ENCODE measurements around the gene CAMTA1.

Gene CAMTA1

GRCh38 chr1:6967431-6968111 is 182.3 kb downstream of the CAMTA1 start:
- H3K4me3 ChIP-seq (ENCODE audit: low read depth, low read length): no peak overlapping the region
- DNase-seq (ENCODE audit: low read depth): peak; percentile 11
- TF ChIP-seq CTCF (conservative IDR thresholded peaks at IDR 0.05; ENCODE audit: low read depth, low read length): no peak

- no peak for TF ChIP-seq CTCF (conservative IDR thresholded peaks at IDR 0.05; ENCODE audit: low read depth, low read length)
- no peak overlapping the region for H3K4me3 ChIP-seq (ENCODE audit: low read depth, low read length)
- peak; percentile 28 for DNase-seq (ENCODE audit: low read depth)
Observed at GRCh38 chr1:6969106-6969505, 183.9 kb downstream of the CAMTA1 start.

- no peak overlapping the region for H3K4me3 ChIP-seq (ENCODE audit: low read depth, low read length)
- no peak for DNase-seq (ENCODE audit: low read depth)
- no peak for TF ChIP-seq CTCF (conservative IDR thresholded peaks at IDR 0.05; ENCODE audit: low read depth, low read length)
Observed at GRCh38 chr1:6969762-6970161, 184.5 kb downstream of the CAMTA1 start.

GRCh38 chr1:6970221-6970620 is 185.0 kb downstream of the CAMTA1 start:
- H3K4me3 ChIP-seq (ENCODE audit: low read depth, low read length): no peak overlapping the region
- no peak for DNase-seq (ENCODE audit: low read depth)
- no peak for TF ChIP-seq CTCF (conservative IDR thresholded peaks at IDR 0.05; ENCODE audit: low read depth, low read length)

GRCh38 chr1:6971048-6971447 is 185.8 kb downstream of the CAMTA1 start:
- DNase-seq (ENCODE audit: low read depth): no peak
- no peak overlapping the region for H3K4me3 ChIP-seq (ENCODE audit: low read depth, low read length)
- no peak for TF ChIP-seq CTCF (conservative IDR thresholded peaks at IDR 0.05; ENCODE audit: low read depth, low read length)

GRCh38 chr1:6971699-6972098 is 186.4 kb downstream of the CAMTA1 start:
- no peak overlapping the region for H3K4me3 ChIP-seq (ENCODE audit: low read depth, low read length)
- TF ChIP-seq CTCF (conservative IDR thresholded peaks at IDR 0.05; ENCODE audit: low read depth, low read length): no peak
- DNase-seq (ENCODE audit: low read depth): no peak

- DNase-seq (ENCODE audit: low read depth): no peak
- no peak overlapping the region for H3K4me3 ChIP-seq (ENCODE audit: low read depth, low read length)
- no peak for TF ChIP-seq CTCF (conservative IDR thresholded peaks at IDR 0.05; ENCODE audit: low read depth, low read length)
Observed at GRCh38 chr1:6972399-6972798, 187.1 kb downstream of the CAMTA1 start.

All from choroid plexus epithelial cell (primary cell).